Measurements from ENCODE around the gene DTWD2.
"Not testable (repeated sequence)": the region's sequence is repeated elsewhere in the genome, so short reads cannot be mapped to it uniquely, and the experiment has no call there.

DTWD2 gene

GRCh38 chr5:118952306-118952705 is 36.0 kb downstream of the DTWD2 start:
- DNase-seq (ENCODE audit: low read depth, low spot score) = peak; percentile 86

GRCh38 chr5:118950354-118950753 is 38.0 kb downstream of the DTWD2 start:
- peak; percentile 77 for DNase-seq (ENCODE audit: low read depth, low spot score)

- no peak for DNase-seq (ENCODE audit: low read depth, low spot score)
Observed at GRCh38 chr5:118946138-118946800, 42.1 kb downstream of the DTWD2 start.

GRCh38 chr5:118937393-118938061 is 50.8 kb downstream of the DTWD2 start:
- no peak for DNase-seq (ENCODE audit: low read depth, low spot score)

GRCh38 chr5:118933703-118934102 is 54.6 kb downstream of the DTWD2 start:
- DNase-seq (ENCODE audit: low read depth, low spot score) = no peak

GRCh38 chr5:118931564-118931963 is 56.8 kb downstream of the DTWD2 start:
- no peak for DNase-seq (ENCODE audit: low read depth, low spot score)

- no peak for DNase-seq (ENCODE audit: low read depth, low spot score)
Observed at GRCh38 chr5:118924006-118924389, 64.3 kb downstream of the DTWD2 start.

- no peak for DNase-seq (ENCODE audit: low read depth, low spot score)
Observed at GRCh38 chr5:118923295-118924005, 64.9 kb downstream of the DTWD2 start.

GRCh38 chr5:118921866-118922265 is 66.5 kb downstream of the DTWD2 start:
- no peak for DNase-seq (ENCODE audit: low read depth, low spot score)

- no peak for DNase-seq (ENCODE audit: low read depth, low spot score)
Observed at GRCh38 chr5:118919016-118919415, 69.3 kb downstream of the DTWD2 start.

- no peak for DNase-seq (ENCODE audit: low read depth, low spot score)
Observed at GRCh38 chr5:118918232-118918631, 70.1 kb downstream of the DTWD2 start.

- DNase-seq (ENCODE audit: low read depth, low spot score) = not testable (repeated sequence)
Observed at GRCh38 chr5:118907536-118907935, 80.8 kb downstream of the DTWD2 start.

GRCh38 chr5:118906947-118907346 is 81.4 kb downstream of the DTWD2 start:
- no peak for DNase-seq (ENCODE audit: low read depth, low spot score)

- DNase-seq (ENCODE audit: low read depth, low spot score) = no peak
Observed at GRCh38 chr5:118905196-118905595, 83.2 kb downstream of the DTWD2 start.

GRCh38 chr5:118902656-118903438 is 85.5 kb downstream of the DTWD2 start:
- no peak for DNase-seq (ENCODE audit: low read depth, low spot score)

GRCh38 chr5:118894709-118895108 is 93.6 kb downstream of the DTWD2 start:
- DNase-seq (ENCODE audit: low read depth, low spot score) = no peak

- no peak for DNase-seq (ENCODE audit: low read depth, low spot score)
Observed at GRCh38 chr5:118891252-118891651, 97.1 kb downstream of the DTWD2 start.

- no peak for DNase-seq (ENCODE audit: low read depth, low spot score)
Observed at GRCh38 chr5:118889165-118889564, 99.2 kb downstream of the DTWD2 start.

- DNase-seq (ENCODE audit: low read depth, low spot score) = no peak
Observed at GRCh38 chr5:118888556-118888955, 99.8 kb downstream of the DTWD2 start.

- no peak for DNase-seq (ENCODE audit: low read depth, low spot score)
Observed at GRCh38 chr5:118883362-118883761, 105.0 kb downstream of the DTWD2 start.

- DNase-seq (ENCODE audit: low read depth, low spot score) = peak; percentile 71
Observed at GRCh38 chr5:118882666-118883065, 105.7 kb downstream of the DTWD2 start.

- DNase-seq (ENCODE audit: low read depth, low spot score) = not testable (repeated sequence)
Observed at GRCh38 chr5:118876852-118877251, 111.5 kb downstream of the DTWD2 start.

Measured in ELF-1 (cell line).